Skeletal muscle satellite cell (primary cell): ENCODE results near the gene RAD9A.

Experiments used
- H3K27me3 ChIP-seq: 2 replicates; pipeline ENCODE4 v1.7.0; 2013; ENCODE audit warnings: low read length; ENCODE audit not compliant: control insufficient read depth, insufficient read depth
- H3K36me3 ChIP-seq: 2 replicates; pipeline ENCODE4 v1.7.0; 2013; ENCODE audit warnings: mild to moderate bottlenecking, control low read depth, low read length; ENCODE audit not compliant: insufficient read depth
- H3K4me1 ChIP-seq: 2 replicates; pipeline ENCODE4 v1.7.0; 2013; ENCODE audit warnings: low read length; ENCODE audit not compliant: control insufficient read depth, insufficient read depth
- H3K4me2 ChIP-seq: 2 replicates; pipeline ENCODE4 v1.7.0; 2013; ENCODE audit warnings: mild to moderate bottlenecking, low read length
- H3K4me3 ChIP-seq: 2 replicates; pipeline ENCODE4 v1.7.0; 2013; ENCODE audit warnings: low read length
- H3K9ac ChIP-seq: 2 replicates; pipeline ENCODE4 v1.7.0; 2013; ENCODE audit warnings: mild to moderate bottlenecking, low read depth, low read length, moderate library complexity
- H3K9me3 ChIP-seq: replicated peaks from 2 replicates; pipeline ENCODE4 v1.7.0; 2013; ENCODE audit warnings: mild to moderate bottlenecking, control low read depth, low read length

RAD9A gene

GRCh38 chr11:67409781-67410368, 18.1 kb downstream of the RAD9A start:
- Histone ChIP-seq H3K4me1 (peaks cover 3% of the 10 kb centered on the region), H3K9ac (no peak overlapping the region), H3K27me3 (peaks cover 54% of the 10 kb centered on the region), H3K4me2 (no peak overlapping the region), H3K9me3 (no peaks in the 10 kb centered on the region), H3K4me3 (no peak overlapping the region), H3K36me3 (no peaks in the 10 kb centered on the region)

- Histone ChIP-seq H3K4me2 (no peak overlapping the region), H3K27me3 (peaks cover 54% of the 10 kb centered on the region), H3K4me1 (peaks cover 4% of the 10 kb centered on the region), H3K36me3 (no peaks in the 10 kb centered on the region), H3K4me3 (no peak overlapping the region), H3K9ac (no peak overlapping the region), H3K9me3 (no peaks in the 10 kb centered on the region)
Observed at GRCh38 chr11:67410369-67410831, 18.6 kb downstream of the RAD9A start.

GRCh38 chr11:67410984-67411784, 19.4 kb downstream of the RAD9A start:
- no peak overlapping the region for H3K4me3 ChIP-seq
- peaks cover 8% of the 10 kb centered on the region for H3K4me1 ChIP-seq
- H3K9ac ChIP-seq, result no peak overlapping the region

GRCh38 chr11:67411785-67412152, 20.0 kb downstream of the RAD9A start:
- no peak overlapping the region for H3K4me2 ChIP-seq
- no peaks in the 10 kb centered on the region for H3K9me3 ChIP-seq
- H3K4me3 ChIP-seq, result no peak overlapping the region
- peaks cover 54% of the 10 kb centered on the region for H3K27me3 ChIP-seq
- no peaks in the 10 kb centered on the region for H3K36me3 ChIP-seq
- no peak overlapping the region for H3K9ac ChIP-seq
- H3K4me1 ChIP-seq, result peaks cover 14% of the 10 kb centered on the region

More at GRCh38 chr11:67410984-67411784, 19.4 kb downstream of the RAD9A start:
- Histone ChIP-seq H3K36me3 (no peaks in the 10 kb centered on the region), H3K4me2 (no peak overlapping the region), H3K27me3 (peaks cover 54% of the 10 kb centered on the region), H3K9me3 (no peaks in the 10 kb centered on the region)

GRCh38 chr11:67412495-67413179, 20.9 kb downstream of the RAD9A start:
- H3K4me3 ChIP-seq, result no peak overlapping the region
- H3K4me2 ChIP-seq, result no peak overlapping the region
- no peaks in the 10 kb centered on the region for H3K9me3 ChIP-seq
- H3K27me3 ChIP-seq, result peaks cover 50% of the 10 kb centered on the region
- no peak overlapping the region for H3K9ac ChIP-seq
- H3K36me3 ChIP-seq, result no peaks in the 10 kb centered on the region
- peaks cover 20% of the 10 kb centered on the region for H3K4me1 ChIP-seq

- H3K4me3 ChIP-seq, result no peak overlapping the region
- peaks cover 24% of the 10 kb centered on the region for H3K4me1 ChIP-seq
- H3K36me3 ChIP-seq, result no peaks in the 10 kb centered on the region
- H3K9me3 ChIP-seq, result no peaks in the 10 kb centered on the region
- H3K4me2 ChIP-seq, result no peak overlapping the region
- peaks cover 43% of the 10 kb centered on the region for H3K27me3 ChIP-seq
- H3K9ac ChIP-seq, result no peak overlapping the region
Observed at GRCh38 chr11:67413266-67413849, 21.6 kb downstream of the RAD9A start.

GRCh38 chr11:67415501-67416304, 23.9 kb downstream of the RAD9A start, which contains the start of gene CARNS1:
Gene CARNS1 (plus strand): TSS chr11:67415678. CDS start chr11:67416200, 522 bp downstream.
- no peak within 1 kb of the TSS for H3K9ac ChIP-seq
- H3K4me1 ChIP-seq, result peaks cover 40% of the 10 kb centered on the region
- H3K4me2 ChIP-seq, result peak within 1 kb of the TSS; percentile 72
- H3K4me3 ChIP-seq, result peak within 1 kb of the TSS; percentile 42
- H3K27me3 ChIP-seq, result peaks cover 20% of the 10 kb centered on the region
- no peaks in the 10 kb centered on the region for H3K9me3 ChIP-seq
- no peaks in the 10 kb centered on the region for H3K36me3 ChIP-seq

GRCh38 chr11:67416416-67417335, 24.9 kb downstream of the RAD9A start:
- Histone ChIP-seq H3K36me3 (no peaks in the 10 kb centered on the region), H3K4me1 (peaks cover 42% of the 10 kb centered on the region), H3K9me3 (no peaks in the 10 kb centered on the region), H3K9ac (no peak overlapping the region), H3K4me2 (no peak overlapping the region), H3K27me3 (peaks cover 10% of the 10 kb centered on the region), H3K4me3 (no peak overlapping the region)

GRCh38 chr11:67417425-67417824, 25.6 kb downstream of the RAD9A start:
- Histone ChIP-seq H3K4me3 (no peak overlapping the region), H3K27me3 (peaks cover 3% of the 10 kb centered on the region), H3K9me3 (no peaks in the 10 kb centered on the region), H3K36me3 (no peaks in the 10 kb centered on the region), H3K4me1 (peaks cover 42% of the 10 kb centered on the region), H3K9ac (no peak overlapping the region), H3K4me2 (no peak overlapping the region)
